NCI-H2029 (cell line): ENCODE measurements around the gene NELL1.
A peak's percentile ranks its signal among the peaks of the same experiment; 100 is the strongest.

Experiments
- DNase-seq: peaks from one replicate; lab custom pipeline; 2025; lab: John Stamatoyannopoulos, UW

NELL1 gene

GRCh38 chr11:21564833-21565682 lies 895.7 kb downstream of the NELL1 start:
- no peak for DNase-seq

DNA sequence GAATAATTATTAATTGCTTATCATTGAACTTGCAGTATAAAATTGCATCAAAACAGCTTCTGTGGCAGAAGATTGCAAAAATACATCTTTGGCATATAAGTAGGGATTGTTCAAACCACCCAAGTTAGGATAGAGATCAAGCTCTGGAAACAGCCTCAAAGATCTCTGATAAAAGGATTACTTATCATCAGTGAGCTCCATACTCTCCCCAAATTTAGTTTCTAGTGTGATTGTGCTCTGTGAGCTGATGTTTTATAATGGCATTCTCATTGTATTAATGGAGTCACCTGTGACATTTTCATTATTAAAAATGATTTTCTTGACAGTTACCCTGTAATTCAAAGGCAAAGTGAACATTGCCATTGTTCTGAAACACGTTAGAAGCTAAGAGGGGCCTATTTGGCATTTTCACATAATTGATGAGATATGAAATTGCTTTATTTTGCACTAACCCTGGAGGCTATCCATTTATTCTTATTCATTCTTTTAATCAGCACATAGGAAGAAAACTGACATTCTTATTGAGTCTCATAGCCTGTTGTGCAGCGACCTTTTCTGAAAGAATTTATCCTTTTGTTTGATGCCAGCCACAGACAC lies 897.2 kb downstream of the NELL1 start:
- DNase-seq, result no peak

GRCh38 chr11:21567645-21568290 lies 898.4 kb downstream of the NELL1 start:
- no peak for DNase-seq

GRCh38 chr11:21572210-21572609 lies 902.8 kb downstream of the NELL1 start:
- no peak for DNase-seq

DNA sequence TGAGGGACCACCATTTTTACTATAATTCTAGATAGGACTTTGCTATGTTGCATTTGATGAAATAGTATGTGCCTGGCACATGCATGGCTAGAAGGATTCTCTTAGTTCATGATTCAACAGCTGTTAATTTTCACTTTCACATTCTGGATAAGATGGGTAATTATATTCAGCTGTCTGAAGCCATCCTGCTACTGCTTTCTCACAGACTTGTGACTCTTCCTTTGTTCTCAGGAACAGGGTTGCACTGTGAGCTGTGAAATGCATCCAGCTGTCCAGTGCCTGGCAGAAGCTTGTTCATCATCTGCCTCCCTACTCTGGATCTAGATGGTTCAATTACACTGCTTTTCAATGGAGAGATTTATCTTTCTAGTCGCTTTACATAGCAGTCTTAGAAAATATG lies 913.4 kb downstream of the NELL1 start:
- no peak for DNase-seq

DNA sequence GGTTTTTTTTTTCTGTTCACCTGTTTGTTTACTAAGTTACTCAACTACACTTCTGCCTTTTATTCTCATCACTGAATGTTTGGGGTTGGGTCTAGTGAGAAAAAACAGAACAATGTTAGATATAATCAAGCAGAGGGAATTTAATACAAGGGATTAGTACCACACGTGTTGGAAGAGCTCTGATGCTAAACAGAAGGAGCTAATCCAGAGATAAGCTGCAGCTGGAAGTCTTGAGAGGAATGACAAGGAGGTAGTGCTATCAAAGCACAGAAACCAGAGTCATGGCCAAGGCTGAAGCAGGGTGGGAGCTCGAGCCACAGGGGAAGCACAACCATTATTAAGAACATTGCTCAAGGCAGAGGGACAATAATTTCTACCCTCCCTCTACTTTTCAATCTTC lies 919.4 kb downstream of the NELL1 start:
- no peak for DNase-seq

DNA sequence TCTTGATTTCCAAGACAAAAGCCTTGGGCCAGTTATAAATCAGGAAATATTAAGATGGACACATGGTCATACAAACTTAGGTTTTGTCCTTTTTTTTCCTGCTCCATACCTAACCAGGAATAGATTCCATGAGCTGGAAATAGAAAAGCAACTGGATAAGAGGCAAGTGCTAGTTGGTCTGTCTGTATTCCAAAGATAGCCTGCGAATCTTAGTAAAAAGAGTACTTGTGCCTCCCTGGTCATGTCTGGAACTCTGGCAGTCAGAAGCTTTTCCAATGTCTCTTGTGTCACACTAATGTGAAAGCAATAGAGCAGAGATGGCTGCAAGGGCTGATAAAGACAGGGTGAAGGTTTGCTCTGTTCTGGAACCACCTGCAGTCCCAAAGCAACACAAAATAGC lies 933.3 kb downstream of the NELL1 start:
- DNase-seq, result no peak

- DNase-seq, result no peak
Measured at GRCh38 chr11:21603886-21604285, 934.5 kb downstream of the NELL1 start.

GRCh38 chr11:21604564-21604963 lies 935.2 kb downstream of the NELL1 start:
- no peak for DNase-seq

DNA sequence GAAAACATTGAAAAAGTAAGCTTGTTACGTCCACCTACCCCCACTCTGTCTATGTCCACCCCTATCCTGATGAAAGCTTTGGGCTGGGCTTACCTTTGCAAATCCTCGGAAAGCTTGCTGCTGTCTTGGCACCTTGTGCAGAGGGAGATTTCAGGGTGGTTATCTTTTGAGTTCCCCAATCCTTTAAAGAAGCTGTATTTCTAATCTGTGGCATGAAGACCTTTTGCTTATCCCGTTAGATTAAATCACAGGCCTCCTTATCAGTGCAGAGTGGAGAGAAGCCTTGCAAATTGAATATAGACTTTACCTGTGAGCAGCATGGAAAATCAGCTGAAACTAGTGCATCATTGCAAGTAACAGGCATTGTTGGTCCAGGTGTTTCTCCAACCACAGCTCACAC lies 942.9 kb downstream of the NELL1 start:
- DNase-seq, result no peak

GRCh38 chr11:21614961-21615360 lies 945.6 kb downstream of the NELL1 start:
- DNase-seq, result no peak

DNA sequence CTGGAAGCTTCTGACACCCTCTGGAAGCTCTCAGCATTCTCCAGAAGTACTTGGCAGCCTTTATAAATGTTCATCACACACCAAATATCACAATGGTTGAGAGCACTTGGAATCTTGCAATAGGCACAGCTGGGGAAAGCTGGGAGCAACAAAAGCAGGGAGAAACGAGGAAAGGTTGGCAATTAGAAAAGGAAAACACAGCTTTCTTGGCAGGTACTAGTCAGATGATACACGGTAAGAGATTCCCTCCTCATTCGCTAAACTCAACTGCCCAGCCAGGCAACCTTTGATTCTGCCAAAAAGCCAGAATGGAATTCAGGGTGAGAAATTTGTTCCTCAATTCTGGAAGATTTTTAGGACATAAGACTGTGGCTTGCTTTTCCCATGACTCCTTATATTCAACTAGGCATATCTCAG lies 946.6 kb downstream of the NELL1 start:
- peak; percentile 52 for DNase-seq

- no peak for DNase-seq
Measured at GRCh38 chr11:21622566-21622965, 953.2 kb downstream of the NELL1 start.

- DNase-seq, result peak; percentile 29
Measured at GRCh38 chr11:21622995-21623394, 953.6 kb downstream of the NELL1 start.
